NT2/D1 (cell line): Measurements from ENCODE around the gene MPRIP.

Experiments
- SUZ12 ChIP-seq: IDR thresholded peaks from 2 replicates; pipeline ENCODE4 v1.6.1; 2011; ENCODE audit not compliant: insufficient read length, insufficient read depth; ENCODE audit errors: extremely low read depth
- YY1 ChIP-seq: IDR thresholded peaks from 2 replicates; pipeline ENCODE4 v1.6.1; 2011; ENCODE audit not compliant: insufficient read length, insufficient read depth
- ZNF274 ChIP-seq: IDR thresholded peaks from 2 replicates; pipeline ENCODE4 v1.6.1; 2011; ENCODE audit warnings: mild to moderate bottlenecking, low read depth, low read length

DNA sequence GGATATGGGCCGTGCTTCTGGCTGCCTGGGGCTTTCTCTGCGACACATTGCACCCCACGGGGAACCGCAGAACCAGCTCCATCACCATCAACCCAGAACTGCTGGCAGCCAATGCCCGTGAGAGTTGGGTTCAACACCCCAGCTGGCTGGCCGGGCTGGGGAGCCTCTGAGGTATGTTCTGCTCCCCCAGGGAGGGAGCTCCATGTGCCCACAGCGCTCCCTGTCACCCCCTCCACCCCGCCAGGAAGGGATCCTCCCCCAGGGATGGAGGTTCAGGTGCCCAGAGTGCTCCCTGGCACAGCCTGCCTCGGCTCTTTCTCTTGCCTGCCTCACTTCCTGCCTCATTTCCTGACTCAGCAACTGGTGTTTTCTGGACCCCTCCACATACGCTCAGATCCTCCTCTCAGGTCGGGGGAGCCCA is 24.2 kb upstream of the MPRIP start:
- no peak for TF ChIP-seq YY1
- TF ChIP-seq ZNF274 = no peak
- TF ChIP-seq SUZ12 = no peak
